ENCODE data around the gene LAT.
"Not testable (repeated sequence)": the region's sequence is repeated elsewhere in the genome, so short reads cannot be mapped to it uniquely, and the experiment has no call there.

Gene LAT

GRCh38 chr16:28977703-28978662, 6.9 kb upstream of the LAT start:
- no peak for DNase-seq (ENCODE audit: low spot score)

- DNase-seq (ENCODE audit: low spot score), result not testable (repeated sequence)
Measured at GRCh38 chr16:28980330-28980729, 4.5 kb upstream of the LAT start.

DNA sequence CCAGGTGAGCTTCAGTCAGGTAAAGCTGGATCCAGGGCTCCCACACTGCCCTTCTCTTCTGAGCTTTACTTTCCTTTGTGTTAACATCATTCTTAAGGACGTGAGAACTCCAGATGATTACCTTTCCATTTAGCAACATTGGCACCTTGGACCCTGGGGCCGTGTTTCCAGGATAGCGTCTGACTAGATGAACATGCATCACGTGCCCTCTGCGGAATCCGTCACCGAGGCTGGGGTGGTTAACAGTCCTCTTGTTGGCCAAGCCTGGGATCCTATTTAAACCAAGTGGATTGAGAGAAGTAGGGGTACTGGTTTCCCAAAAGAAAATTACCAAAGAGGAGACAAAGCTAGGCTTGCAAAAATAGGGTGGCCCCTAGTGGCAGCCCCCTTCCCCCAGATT, 3.9 kb upstream of the LAT start:
- DNase-seq (ENCODE audit: low spot score), result no peak

GRCh38 chr16:28981517-28981916, 3.3 kb upstream of the LAT start:
- DNase-seq (ENCODE audit: low spot score), result no peak

DNA sequence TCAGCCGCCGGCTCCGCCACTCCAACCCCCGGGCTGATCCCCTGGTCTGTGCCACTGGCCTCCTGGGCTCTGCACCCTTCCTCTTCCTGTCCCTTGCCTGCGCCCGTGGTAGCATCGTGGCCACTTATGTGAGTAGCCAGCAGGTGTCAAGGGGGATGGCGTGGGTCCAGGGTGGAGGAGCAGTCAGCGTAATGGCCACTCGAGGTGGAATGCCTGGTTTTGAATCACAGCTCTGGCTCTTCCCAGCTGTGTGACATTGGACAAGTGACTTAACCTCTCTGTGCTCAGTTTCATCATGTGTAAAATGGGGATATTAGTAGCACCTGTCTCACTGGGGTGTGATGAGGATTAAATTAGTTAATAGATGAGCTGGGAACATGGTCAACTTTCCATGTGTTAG, 2.4 kb upstream of the LAT start:
- no peak for DNase-seq (ENCODE audit: low spot score)

- DNase-seq (ENCODE audit: low spot score), result no peak
Measured at GRCh38 chr16:28982949-28983348, 1.9 kb upstream of the LAT start.

- DNase-seq (ENCODE audit: low spot score), result no peak
Measured at GRCh38 chr16:28983644-28984043, 1.2 kb upstream of the LAT start.

DNA sequence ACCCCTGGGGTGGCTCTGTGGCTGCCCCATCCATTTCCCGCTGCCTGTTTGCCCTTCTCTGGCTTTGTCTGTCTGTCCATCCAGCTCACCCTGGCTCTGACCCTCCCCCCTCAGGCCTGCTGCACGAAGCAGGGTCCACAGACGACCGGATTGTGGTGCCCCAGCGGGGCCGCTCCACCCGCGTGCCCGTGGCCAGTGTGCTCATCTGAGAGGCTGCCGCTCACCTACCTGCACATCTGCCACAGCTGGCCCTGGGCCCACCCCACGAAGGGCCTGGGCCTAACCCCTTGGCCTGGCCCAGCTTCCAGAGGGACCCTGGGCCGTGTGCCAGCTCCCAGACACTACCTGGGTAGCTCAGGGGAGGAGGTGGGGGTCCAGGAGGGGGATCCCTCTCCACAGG, 761 bp upstream of the LAT start:
- DNase-seq (ENCODE audit: low spot score), result no peak

DNA sequence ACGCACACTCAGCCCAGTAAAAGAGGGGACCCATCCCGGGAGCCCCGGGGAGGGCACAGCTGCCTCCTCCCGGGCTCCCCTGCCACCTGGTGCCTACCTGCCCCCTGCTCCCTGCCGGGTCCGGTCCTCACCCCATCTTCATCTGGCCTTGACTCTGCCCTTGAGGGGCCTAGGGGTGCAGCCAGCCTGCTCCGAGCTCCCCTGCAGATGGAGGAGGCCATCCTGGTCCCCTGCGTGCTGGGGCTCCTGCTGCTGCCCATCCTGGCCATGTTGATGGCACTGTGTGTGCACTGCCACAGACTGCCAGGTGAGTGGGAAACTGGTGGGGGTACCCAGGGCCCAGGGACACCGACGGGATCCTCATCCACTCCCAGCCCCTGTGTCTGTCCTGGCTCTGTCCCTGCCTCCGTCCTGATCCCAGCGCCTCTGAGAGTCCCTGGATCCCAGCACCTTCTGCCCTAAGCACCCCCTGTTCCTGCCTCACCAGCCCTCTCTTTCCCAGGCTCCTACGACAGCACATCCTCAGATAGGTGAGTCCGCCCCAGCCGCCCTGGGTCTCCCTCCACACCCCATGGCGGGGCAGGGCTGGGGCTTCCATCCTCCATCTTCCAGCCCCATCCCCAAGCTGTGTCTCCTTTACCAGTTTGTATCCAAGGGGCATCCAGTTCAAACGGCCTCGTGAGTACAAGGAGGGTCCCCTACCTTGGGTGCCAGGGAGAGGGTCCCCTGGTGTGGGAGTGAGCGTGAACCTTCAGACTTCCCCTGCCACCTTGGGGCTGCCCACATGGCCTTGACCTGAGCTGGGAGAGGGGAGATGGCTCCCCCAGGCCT, 574 bp downstream of the LAT start:
- DNase-seq (ENCODE audit: low spot score), result no peak

DNA sequence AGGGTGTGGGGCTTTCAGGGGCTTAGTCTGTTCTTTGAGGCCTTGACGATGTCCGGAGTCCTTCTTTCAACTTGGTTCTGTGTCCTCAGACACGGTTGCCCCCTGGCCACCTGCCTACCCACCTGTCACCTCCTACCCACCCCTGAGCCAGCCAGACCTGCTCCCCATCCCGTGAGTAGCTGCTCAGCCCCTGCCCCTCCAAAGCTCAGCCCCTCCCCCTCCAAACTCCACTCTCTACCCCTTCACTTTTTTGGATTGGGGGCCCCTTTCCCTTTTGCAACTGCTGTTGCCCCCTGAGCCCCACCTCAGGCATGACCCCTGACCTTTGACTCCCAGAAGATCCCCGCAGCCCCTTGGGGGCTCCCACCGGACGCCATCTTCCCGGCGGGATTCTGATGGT, 1.2 kb downstream of the LAT start:
- DNase-seq (ENCODE audit: low spot score), result no peak

GRCh38 chr16:28986492-28986891, 1.6 kb downstream of the LAT start:
- no peak for DNase-seq (ENCODE audit: low spot score)

DNA sequence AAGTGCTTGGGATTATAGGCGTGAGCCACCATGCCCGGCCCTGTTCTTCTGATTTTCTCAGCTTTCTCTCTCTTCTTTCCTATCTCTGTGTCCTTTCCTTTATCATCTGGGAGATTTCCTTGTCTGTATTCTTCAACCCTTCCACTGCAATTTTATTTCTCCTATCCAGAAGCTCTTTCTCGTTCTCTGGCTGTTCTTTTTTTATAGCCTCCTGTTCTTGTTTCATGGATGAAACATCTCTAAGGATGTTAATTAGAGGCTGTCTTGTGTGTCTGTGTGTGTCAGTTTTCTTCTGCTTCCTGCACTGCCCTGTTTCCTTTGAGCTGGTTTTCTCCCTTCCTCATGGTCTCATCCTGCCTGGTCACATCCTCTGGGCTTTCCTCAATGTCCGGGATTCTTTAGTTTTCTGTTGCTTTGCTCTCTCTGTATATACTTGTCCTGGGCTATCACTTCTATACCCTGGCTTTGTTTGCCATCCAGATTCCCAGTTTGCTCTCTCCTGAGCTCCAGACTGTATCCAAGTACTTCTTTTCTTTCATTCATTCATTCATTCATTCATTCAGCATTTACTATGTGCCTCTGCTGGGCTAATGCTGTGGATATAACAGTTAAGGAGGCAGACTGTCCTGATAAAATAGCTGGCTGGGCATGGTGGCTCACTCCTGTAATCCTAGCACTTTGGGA, 2.5 kb downstream of the LAT start:
- DNase-seq (ENCODE audit: low spot score), result no peak

GRCh38 chr16:28989363-28989762, 4.5 kb downstream of the LAT start:
- DNase-seq (ENCODE audit: low spot score), result no peak

- no peak for DNase-seq (ENCODE audit: low spot score)
Measured at GRCh38 chr16:28990375-28991040, 5.7 kb downstream of the LAT start.

DNA sequence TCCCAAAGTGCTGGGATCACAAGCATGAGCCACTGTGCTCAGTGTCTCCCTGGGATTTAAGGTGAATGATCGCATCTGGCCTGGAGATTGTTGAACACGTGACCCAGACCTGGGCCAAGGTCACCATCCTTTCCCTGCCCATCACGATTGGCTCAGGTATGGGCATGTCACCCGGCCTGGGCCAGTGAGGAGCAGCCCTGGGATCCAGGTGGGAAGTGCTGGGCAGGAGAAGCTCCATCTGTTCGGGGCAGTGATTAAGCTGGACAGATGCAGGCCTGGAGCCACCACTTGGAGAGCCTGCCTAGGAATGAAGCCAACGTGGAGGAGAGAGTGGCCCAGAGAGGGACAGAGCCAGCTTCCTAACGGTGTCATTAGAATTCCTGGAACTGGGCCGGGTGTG, 6.8 kb downstream of the LAT start:
- no peak for DNase-seq (ENCODE audit: low spot score)

- no peak for DNase-seq (ENCODE audit: low spot score)
Measured at GRCh38 chr16:28992496-28992895, 7.6 kb downstream of the LAT start.

- no peak for DNase-seq (ENCODE audit: low spot score)
Measured at GRCh38 chr16:28998837-28999236, 14.0 kb downstream of the LAT start.

DNA sequence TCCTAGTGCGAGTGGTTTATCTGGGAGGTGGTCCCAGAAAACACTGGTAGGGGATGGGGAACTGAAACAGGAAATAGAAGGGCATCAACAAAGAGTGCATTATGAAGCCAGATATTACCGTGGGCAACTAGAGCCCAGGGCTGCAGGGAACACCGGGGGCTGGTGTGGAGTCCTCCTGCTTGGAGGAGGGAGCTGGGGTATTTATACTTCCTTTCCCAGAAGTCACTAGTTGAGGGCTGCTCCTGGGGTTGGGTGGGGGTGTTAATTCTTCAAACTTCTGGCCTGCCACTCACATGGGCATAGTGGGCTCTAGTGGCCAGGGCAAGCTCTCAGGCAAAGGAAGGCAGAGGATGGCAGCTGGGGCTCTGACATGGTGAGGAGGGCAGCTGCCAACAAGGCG, 14.7 kb downstream of the LAT start:
- no peak for DNase-seq (ENCODE audit: low spot score)

- no peak for DNase-seq (ENCODE audit: low spot score)
Measured at GRCh38 chr16:29000019-29000418, 15.2 kb downstream of the LAT start.

DNA sequence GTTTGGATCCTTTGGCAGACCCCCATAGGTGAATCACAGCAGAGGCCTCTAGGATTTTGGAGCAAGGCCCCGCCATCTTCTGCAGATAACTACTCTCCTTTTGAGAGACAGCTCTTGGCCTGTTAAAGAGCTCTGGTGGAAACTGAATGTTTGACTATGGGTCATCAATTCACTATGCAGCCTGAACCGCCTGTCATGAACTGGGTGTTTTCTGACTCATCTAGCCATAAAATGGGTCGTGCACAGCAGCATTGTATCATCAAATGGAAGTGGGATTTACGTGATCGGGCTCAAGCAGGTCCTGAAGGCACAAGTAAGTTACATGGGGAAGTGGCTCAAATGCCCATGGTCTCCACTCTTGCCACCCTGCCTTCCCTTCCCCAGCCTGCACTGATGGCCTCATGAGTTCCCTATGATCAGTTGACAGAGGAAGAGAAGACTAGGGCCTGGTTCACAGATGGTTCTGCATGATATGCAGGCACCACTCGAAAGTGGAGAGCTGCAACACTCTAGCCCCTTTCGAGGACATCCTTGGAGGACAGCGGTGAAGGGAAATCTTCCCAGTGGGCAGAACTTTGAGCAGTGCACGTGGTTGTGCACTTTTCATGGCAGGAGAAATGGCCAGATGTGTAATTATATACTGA, 19.8 kb downstream of the LAT start:
- not testable (repeated sequence) for DNase-seq (ENCODE audit: low spot score)

All from COLO829 (cell line).